ENCODE measurements around the gene NF1.
A peak's percentile ranks its signal among the peaks of the same experiment; 100 is the strongest.

Gene NF1

DNA sequence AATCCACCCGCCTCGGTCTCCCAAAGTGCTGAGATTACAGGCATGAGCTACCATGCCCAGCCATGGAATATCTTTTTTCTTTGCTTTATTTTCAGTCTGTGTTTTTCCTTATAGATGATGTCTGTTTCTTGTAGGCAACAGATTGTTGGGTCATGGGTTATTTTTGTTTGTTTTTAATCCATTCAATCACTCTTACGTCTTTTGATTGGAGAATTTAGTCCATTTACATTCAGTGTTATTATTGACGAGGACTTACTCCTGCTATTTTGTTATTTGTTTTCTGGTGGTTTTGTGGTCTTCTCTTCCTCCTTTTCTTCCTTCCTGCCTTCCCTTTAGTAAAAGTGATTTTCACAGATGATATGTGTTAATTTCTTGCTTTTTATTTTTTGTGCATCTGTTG, 146.3 kb downstream of the NF1 start:
- Histone ChIP-seq H3K9ac (ENCODE audit: low read depth, low read length) (no peak overlapping the region), H3K4me3 (ENCODE audit: low read length) (no peak overlapping the region), H3K36me3 (ENCODE audit: insufficient read depth, low read length) (peaks cover 65% of the 10 kb centered on the region), H3K27me3 (ENCODE audit: control insufficient read depth, insufficient read depth, low read length) (no peaks in the 10 kb centered on the region), H3K4me1 (ENCODE audit: control insufficient read depth, insufficient read depth, low read length) (no peaks in the 10 kb centered on the region), H3K4me2 (ENCODE audit: low read length) (no peak overlapping the region), H3K9me3 (replicated peaks; ENCODE audit: low read length) (no peaks in the 10 kb centered on the region)

DNA sequence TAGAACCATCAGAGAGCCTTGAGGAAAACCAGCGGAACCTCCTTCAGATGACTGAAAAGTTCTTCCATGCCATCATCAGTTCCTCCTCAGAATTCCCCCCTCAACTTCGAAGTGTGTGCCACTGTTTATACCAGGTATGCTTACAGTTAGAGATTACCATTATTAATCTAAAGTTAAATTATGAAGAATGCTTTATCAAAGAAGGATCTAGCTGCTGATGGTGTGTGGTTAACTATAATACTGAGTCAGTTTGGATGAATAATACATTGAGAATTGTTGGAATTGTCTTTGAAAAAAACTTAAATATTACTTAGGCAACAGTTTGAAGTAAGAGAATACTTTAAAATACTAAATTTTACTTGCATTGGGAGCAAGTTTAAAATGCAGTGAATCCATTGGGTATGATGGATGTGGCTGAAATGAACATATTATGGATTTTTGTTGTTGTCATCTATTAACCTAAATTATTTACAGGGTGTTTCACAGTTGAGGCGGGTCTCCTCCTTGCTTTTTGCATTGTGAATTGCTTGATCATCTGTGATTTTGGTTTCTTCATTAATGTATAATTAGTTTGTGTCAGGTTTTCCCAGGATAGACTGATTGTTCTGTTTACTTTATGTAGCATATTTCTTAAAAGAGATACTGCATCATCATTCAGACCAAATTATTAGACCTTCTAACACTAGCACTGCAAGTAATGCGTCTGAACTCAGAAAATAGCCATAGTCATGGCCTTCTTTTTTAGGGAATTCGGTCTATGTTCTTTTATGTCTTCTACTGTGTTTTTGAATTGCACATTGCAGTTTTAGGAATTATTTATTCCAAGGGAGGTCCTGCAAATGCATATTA, 154.4 kb downstream of the NF1 start:
- Histone ChIP-seq H3K27me3 (ENCODE audit: control insufficient read depth, insufficient read depth, low read length) (no peaks in the 10 kb centered on the region), H3K9ac (ENCODE audit: low read depth, low read length) (peak overlapping the region; percentile 34), H3K4me2 (ENCODE audit: low read length) (peak overlapping the region; percentile 46), H3K4me3 (ENCODE audit: low read length) (no peak overlapping the region), H3K36me3 (ENCODE audit: insufficient read depth, low read length) (peaks cover 25% of the 10 kb centered on the region), H3K9me3 (replicated peaks; ENCODE audit: low read length) (no peaks in the 10 kb centered on the region), H3K4me1 (ENCODE audit: control insufficient read depth, insufficient read depth, low read length) (peaks cover 46% of the 10 kb centered on the region)

DNA sequence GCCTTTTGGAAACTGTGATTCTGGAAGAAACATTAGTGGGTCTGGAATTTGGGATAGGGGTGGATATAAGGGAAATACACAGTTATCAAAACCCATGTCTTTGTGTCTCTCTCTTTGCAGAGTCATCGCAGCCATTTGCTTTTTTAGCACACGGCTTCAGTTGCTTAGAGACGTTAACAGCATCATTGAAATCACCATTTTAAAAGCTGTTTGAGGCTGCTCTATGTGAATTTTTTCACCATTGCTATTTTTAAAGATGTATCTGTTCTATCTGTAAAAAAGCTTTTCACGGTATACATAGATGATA, 155.0 kb downstream of the NF1 start:
- H3K36me3 ChIP-seq (ENCODE audit: insufficient read depth, low read length) = peaks cover 22% of the 10 kb centered on the region
- H3K4me3 ChIP-seq (ENCODE audit: low read length) = no peak overlapping the region
- H3K27me3 ChIP-seq (ENCODE audit: control insufficient read depth, insufficient read depth, low read length) = no peaks in the 10 kb centered on the region
- H3K9me3 ChIP-seq (replicated peaks; ENCODE audit: low read length) = no peaks in the 10 kb centered on the region
- peak overlapping the region; percentile 27 for H3K9ac ChIP-seq (ENCODE audit: low read depth, low read length)
- peak overlapping the region; percentile 46 for H3K4me2 ChIP-seq (ENCODE audit: low read length)
- peaks cover 52% of the 10 kb centered on the region for H3K4me1 ChIP-seq (ENCODE audit: control insufficient read depth, insufficient read depth, low read length)

DNA sequence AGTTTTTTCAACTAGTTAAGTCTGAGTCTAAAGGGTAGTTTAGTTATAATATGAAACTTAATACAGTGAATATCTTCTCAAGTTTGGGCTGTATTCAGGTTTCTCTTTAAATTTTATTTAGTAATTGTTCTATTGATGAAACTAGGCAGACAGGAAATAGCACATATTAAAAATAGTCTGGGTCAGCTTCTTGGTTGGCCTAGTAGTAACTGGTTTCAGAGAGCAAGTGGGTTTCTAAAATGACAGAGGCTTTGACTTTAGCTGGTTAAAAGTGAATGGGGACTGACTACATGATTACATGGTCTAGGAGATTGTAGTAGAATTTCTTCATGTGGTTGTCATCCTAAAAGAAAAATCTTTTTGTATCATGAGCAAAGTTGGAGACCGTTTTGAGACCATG, 155.5 kb downstream of the NF1 start:
- H3K9me3 ChIP-seq (replicated peaks; ENCODE audit: low read length) = no peaks in the 10 kb centered on the region
- H3K4me3 ChIP-seq (ENCODE audit: low read length) = no peak overlapping the region
- H3K27me3 ChIP-seq (ENCODE audit: control insufficient read depth, insufficient read depth, low read length) = no peaks in the 10 kb centered on the region
- H3K4me2 ChIP-seq (ENCODE audit: low read length) = no peak overlapping the region
- H3K4me1 ChIP-seq (ENCODE audit: control insufficient read depth, insufficient read depth, low read length) = peaks cover 56% of the 10 kb centered on the region
- H3K9ac ChIP-seq (ENCODE audit: low read depth, low read length) = peak overlapping the region; percentile 10
- peaks cover 18% of the 10 kb centered on the region for H3K36me3 ChIP-seq (ENCODE audit: insufficient read depth, low read length)

DNA sequence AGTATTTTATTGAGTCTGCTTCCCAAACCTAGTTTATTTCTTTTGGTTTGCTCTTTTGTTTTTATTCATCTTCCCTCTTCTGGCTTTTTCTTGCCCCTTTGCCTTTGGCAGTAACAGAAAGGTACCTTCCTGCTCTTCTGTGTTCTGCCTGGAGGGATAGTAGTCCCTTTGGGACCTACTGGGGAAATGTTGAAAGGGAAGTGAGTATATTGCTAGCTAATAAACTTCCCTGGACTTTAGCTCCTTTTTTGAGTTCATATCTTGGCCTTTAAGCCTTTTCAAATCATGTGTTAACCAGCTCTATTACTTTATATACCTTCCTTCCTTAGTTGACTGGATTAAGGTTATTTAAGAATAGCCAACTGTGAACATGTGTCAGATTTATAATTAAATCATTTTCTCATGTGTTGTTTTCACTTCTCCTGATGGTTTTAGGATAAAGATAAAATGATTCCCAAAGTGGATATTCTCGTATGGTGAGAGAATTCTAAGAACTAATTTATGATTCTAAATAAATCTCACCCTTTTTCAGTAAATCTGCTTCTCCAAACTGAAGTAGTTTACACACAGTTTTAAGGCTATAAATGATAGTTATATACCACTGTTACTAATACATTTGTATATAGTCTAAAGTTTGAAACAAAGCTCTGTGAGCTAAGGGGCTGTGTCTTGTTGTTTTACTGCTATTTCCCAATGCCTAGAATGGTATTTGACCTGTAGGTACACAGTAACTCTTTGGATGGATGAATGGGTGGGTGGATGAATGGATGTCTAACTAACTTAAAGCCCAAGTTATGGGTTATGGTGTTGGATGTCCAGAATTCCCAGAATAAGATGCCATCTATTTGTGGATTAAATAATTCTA, 156.6 kb downstream of the NF1 start:
- H3K9ac ChIP-seq (ENCODE audit: low read depth, low read length) = no peak overlapping the region
- no peak overlapping the region for H3K4me2 ChIP-seq (ENCODE audit: low read length)
- peak overlapping the region; percentile 17 for H3K4me3 ChIP-seq (ENCODE audit: low read length)
- no peaks in the 10 kb centered on the region for H3K9me3 ChIP-seq (replicated peaks; ENCODE audit: low read length)
- peaks cover 11% of the 10 kb centered on the region for H3K36me3 ChIP-seq (ENCODE audit: insufficient read depth, low read length)
- peaks cover 57% of the 10 kb centered on the region for H3K4me1 ChIP-seq (ENCODE audit: control insufficient read depth, insufficient read depth, low read length)
- no peaks in the 10 kb centered on the region for H3K27me3 ChIP-seq (ENCODE audit: control insufficient read depth, insufficient read depth, low read length)

DNA sequence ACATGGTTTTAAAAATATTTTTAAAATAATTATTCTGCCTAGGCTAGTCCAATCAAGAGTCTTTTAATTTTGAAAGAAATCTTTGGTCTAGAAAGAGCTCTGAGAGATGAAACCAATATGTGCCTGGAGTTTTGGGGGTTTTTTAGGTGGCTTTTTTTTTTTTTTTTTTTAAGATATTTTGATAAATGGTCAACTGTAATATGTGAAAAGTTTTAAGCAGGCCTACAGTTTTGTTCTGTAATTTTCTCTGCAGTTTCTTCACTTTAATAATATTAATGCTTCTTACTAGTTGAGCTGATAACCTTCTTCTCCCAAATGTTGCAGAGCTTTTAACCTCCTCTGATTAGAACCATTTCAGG, 157.2 kb downstream of the NF1 start:
- H3K27me3 ChIP-seq (ENCODE audit: control insufficient read depth, insufficient read depth, low read length) = no peaks in the 10 kb centered on the region
- H3K36me3 ChIP-seq (ENCODE audit: insufficient read depth, low read length) = peaks cover 11% of the 10 kb centered on the region
- no peak overlapping the region for H3K4me2 ChIP-seq (ENCODE audit: low read length)
- no peaks in the 10 kb centered on the region for H3K9me3 ChIP-seq (replicated peaks; ENCODE audit: low read length)
- H3K4me1 ChIP-seq (ENCODE audit: control insufficient read depth, insufficient read depth, low read length) = peaks cover 57% of the 10 kb centered on the region
- no peak overlapping the region for H3K4me3 ChIP-seq (ENCODE audit: low read length)
- no peak overlapping the region for H3K9ac ChIP-seq (ENCODE audit: low read depth, low read length)

DNA sequence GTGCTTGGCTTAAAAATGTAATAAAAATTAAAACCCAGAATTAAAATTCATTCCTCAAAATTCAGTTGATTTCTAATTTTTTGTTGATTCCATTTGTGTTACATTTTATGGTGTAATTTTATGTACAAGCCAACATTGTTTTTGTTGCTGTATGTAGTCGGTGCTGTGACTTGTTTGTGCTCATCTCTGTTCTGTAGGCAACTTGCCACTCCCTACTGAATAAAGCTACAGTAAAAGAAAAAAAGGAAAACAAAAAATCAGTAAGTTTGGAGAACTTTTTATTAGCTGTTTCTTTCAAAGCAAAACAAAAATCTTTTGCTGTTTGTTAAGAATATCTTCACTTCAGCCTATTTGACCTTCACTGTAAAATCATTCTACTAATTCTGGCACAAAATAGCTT, 158.0 kb downstream of the NF1 start:
- peaks cover 9% of the 10 kb centered on the region for H3K36me3 ChIP-seq (ENCODE audit: insufficient read depth, low read length)

DNA sequence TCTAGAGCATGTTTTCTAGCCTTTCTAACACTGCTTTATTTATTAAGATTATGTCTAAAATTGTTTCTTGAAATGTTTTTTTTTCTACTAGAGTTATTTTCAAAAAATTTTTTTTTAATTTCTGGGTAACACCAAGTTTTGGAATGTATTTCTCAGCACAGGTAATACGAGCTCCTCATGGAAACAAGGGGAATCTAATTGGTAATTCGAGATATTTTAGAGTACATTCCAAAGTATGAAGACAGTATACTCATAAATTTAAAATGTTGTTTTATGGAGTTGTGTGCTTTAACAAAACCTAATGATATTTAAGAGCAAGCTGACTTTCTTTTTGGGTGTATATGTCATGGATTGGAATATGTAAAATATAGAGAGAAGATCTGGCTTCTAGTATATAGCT, 159.9 kb downstream of the NF1 start:
- Histone ChIP-seq H3K9ac (ENCODE audit: low read depth, low read length) (no peak overlapping the region), H3K27me3 (ENCODE audit: control insufficient read depth, insufficient read depth, low read length) (no peaks in the 10 kb centered on the region), H3K9me3 (replicated peaks; ENCODE audit: low read length) (no peaks in the 10 kb centered on the region), H3K4me2 (ENCODE audit: low read length) (no peak overlapping the region), H3K4me1 (ENCODE audit: control insufficient read depth, insufficient read depth, low read length) (peaks cover 42% of the 10 kb centered on the region), H3K4me3 (ENCODE audit: low read length) (no peak overlapping the region), H3K36me3 (ENCODE audit: insufficient read depth, low read length) (peaks cover 11% of the 10 kb centered on the region)

More for the DNA sequence above, 158.0 kb downstream of the NF1 start:
- no peak overlapping the region for H3K4me3 ChIP-seq (ENCODE audit: low read length)
- no peaks in the 10 kb centered on the region for H3K27me3 ChIP-seq (ENCODE audit: control insufficient read depth, insufficient read depth, low read length)
- peak overlapping the region; percentile 9 for H3K4me2 ChIP-seq (ENCODE audit: low read length)
- H3K9me3 ChIP-seq (replicated peaks; ENCODE audit: low read length) = no peaks in the 10 kb centered on the region
- no peak overlapping the region for H3K9ac ChIP-seq (ENCODE audit: low read depth, low read length)
- H3K4me1 ChIP-seq (ENCODE audit: control insufficient read depth, insufficient read depth, low read length) = peaks cover 57% of the 10 kb centered on the region

DNA sequence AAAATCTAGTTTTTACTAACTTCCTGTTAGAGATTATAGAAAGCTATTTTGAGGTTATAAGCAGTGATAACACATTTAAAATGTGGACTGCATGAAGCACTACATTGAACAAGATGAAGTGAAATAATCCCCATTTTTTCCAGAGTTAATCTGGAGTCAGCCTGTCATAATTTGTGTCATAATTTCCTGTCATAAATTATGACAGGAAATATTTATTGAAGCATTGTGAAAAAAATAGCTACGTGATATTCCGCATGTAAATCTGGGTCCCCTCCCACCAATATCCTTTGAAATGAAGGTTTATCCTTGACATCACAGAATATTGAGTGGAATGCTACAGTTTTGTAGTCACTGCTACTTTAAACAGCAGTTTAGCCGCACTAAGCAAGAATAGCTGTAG, 162.2 kb downstream of the NF1 start:
- Histone ChIP-seq H3K4me1 (ENCODE audit: control insufficient read depth, insufficient read depth, low read length) (peaks cover 19% of the 10 kb centered on the region), H3K9me3 (replicated peaks; ENCODE audit: low read length) (no peaks in the 10 kb centered on the region), H3K4me3 (ENCODE audit: low read length) (no peak overlapping the region), H3K27me3 (ENCODE audit: control insufficient read depth, insufficient read depth, low read length) (no peaks in the 10 kb centered on the region), H3K36me3 (ENCODE audit: insufficient read depth, low read length) (peaks cover 17% of the 10 kb centered on the region), H3K4me2 (ENCODE audit: low read length) (no peak overlapping the region), H3K9ac (ENCODE audit: low read depth, low read length) (no peak overlapping the region)

DNA sequence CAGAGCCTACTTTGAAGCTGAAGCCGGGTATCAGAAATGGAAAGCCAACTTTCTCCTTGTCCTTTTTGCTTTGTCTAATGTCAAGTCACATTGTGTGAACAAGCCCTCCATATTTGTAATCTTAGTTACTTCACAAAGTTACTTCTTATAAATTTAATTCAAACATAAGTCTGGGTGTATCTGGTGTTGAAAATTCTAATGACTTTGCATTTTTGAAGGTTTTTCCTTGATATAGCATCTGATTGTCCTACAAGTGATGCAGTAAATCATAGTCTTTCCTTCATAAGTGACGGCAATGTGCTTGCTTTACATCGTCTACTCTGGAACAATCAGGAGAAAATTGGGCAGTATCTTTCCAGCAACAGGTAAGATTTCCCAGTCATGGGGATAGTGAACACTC, 165.4 kb downstream of the NF1 start:
- Histone ChIP-seq H3K4me3 (ENCODE audit: low read length) (no peak overlapping the region), H3K4me1 (ENCODE audit: control insufficient read depth, insufficient read depth, low read length) (peaks cover 1% of the 10 kb centered on the region), H3K4me2 (ENCODE audit: low read length) (no peak overlapping the region), H3K27me3 (ENCODE audit: control insufficient read depth, insufficient read depth, low read length) (no peaks in the 10 kb centered on the region), H3K36me3 (ENCODE audit: insufficient read depth, low read length) (peaks cover 18% of the 10 kb centered on the region), H3K9me3 (replicated peaks; ENCODE audit: low read length) (no peaks in the 10 kb centered on the region), H3K9ac (ENCODE audit: low read depth, low read length) (no peak overlapping the region)

DNA sequence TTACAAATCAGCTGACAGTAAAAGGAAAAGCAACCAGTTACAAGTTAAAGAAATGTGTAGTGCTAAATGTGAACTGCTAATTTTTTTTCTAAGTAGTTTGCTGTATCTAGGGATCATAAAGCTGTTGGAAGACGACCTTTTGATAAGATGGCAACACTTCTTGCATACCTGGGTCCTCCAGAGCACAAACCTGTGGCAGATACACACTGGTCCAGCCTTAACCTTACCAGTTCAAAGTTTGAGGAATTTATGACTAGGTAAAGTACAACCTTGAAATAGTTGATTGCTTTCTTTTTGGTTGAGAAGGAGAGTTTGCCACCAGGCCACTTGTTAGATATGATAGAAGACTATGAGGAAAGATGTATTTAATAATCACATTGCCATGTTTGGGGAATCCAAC, 166.8 kb downstream of the NF1 start:
- no peaks in the 10 kb centered on the region for H3K27me3 ChIP-seq (ENCODE audit: control insufficient read depth, insufficient read depth, low read length)
- H3K4me1 ChIP-seq (ENCODE audit: control insufficient read depth, insufficient read depth, low read length) = no peaks in the 10 kb centered on the region
- H3K36me3 ChIP-seq (ENCODE audit: insufficient read depth, low read length) = peaks cover 30% of the 10 kb centered on the region
- H3K4me2 ChIP-seq (ENCODE audit: low read length) = no peak overlapping the region
- H3K9ac ChIP-seq (ENCODE audit: low read depth, low read length) = no peak overlapping the region
- H3K4me3 ChIP-seq (ENCODE audit: low read length) = no peak overlapping the region
- no peaks in the 10 kb centered on the region for H3K9me3 ChIP-seq (replicated peaks; ENCODE audit: low read length)

All from skeletal muscle satellite cell (primary cell).